Heart left ventricle (tissue), 13 donors: Measurements from ENCODE around the gene DRG1.

Experiments used
- CTCF ChIP-seq, 12 donors: fragments of 200-600 bp; sonication (generic) in 4 of 12; IDR thresholded peaks; one replicate each; pipeline versions ENCODE4 v1.5.0 to v1.8.0; 2018 to 2022; ENCODE audit warnings: antibody characterized with exemption in 12 of 12, mild to moderate bottlenecking in 5 of 12
- POLR2A ChIP-seq, 2 donors: fragments of 450-650 bp; IDR thresholded peaks; one replicate each; pipeline ENCODE4 v1.6.1; 2017; ENCODE audit warnings: antibody characterized with exemption in 2 of 2, mild to moderate bottlenecking in 2 of 2, moderate library complexity in 2 of 2
- donor health status: ischemic (EF 13 %, LVEDD 7.1; RV severe dilation, severe dysfunction).
- donor health status: DM: no; HTN: yes; CAD: no.
- donor health status: DM: no; HTN: no; CAD: no.
- donor health status: ischemic (EF 25% LVEDD 6.9; RV normal size, moderate dysfunction).
- donor health status: ischemic (EF 25% LVEDD 5.7; RV mildly dilated, moderate dysfunction).
- donor health status: ischemic (EF 35%, LVEDD 5.7; RV mildly dilated, moderate dysfunction).
- donor health status: nonischemic (EF 11% LVEDD 7.7; RV severe dilation, severe dysfunction).
- donor health status: DM: yes; HTN: yes; CAD: no.
- donor health status: PGD.
- donor health status: ischemic (EF 29% LVEDD 5.4; RV normal size, mild dysfunction).
- donor health status: nonischemic (EF 23%, LVEDD 6.1; RV moderate dilation, normal function).

GRCh38 chr22:31436132-31436531 lies 36.7 kb downstream of the DRG1 start:
- TF ChIP-seq CTCF (IDR thresholded peaks at IDR 0.05) (no peak), POLR2A (IDR thresholded peaks at IDR 0.05) (no peak)
